HepG2 (cell line): ENCODE data around the gene M1AP. TPM values are rescaled to one million over a fixed set of nuclear protein-coding genes. Genes with fewer than 3 reads are reported as not detected.

Experiments used
- ADNP ChIP-seq: sonication (generic); formaldehyde crosslinking; IDR thresholded peaks from 2 replicates; pipeline ENCODE4 v1.4.0; 2020; ENCODE audit warnings: missing genetic modification reagents
- ATF3 ChIP-seq: sonication (generic); formaldehyde crosslinking; IDR thresholded peaks from 2 replicates; pipeline ENCODE4 v1.4.0; 2020; ENCODE audit warnings: missing genetic modification reagents
- ATF7-NPFF ChIP-seq: sonication (generic); formaldehyde crosslinking; IDR thresholded peaks from 2 replicates; pipeline ENCODE4 v1.8.1; 2023; ENCODE audit warnings: mild to moderate bottlenecking, low read depth, missing genetic modification reagents, moderate library complexity
- NFIB ChIP-seq: sonication (generic); formaldehyde crosslinking; IDR thresholded peaks from 2 replicates; pipeline ENCODE4 v1.9.0; 2021; ENCODE audit warnings: missing genetic modification reagents, mild to moderate bottlenecking, borderline replicate concordance
- NFYB ChIP-seq: sonication (generic); formaldehyde crosslinking; IDR thresholded peaks from 2 replicates; pipeline ENCODE4 v1.4.0; 2020; ENCODE audit warnings: missing genetic modification reagents
- RXRA ChIP-seq: sonication (generic); formaldehyde crosslinking; IDR thresholded peaks from 2 replicates; pipeline ENCODE4 v1.5.1; 2020; ENCODE audit warnings: missing genetic modification reagents
- SALL2 ChIP-seq: sonication (generic); formaldehyde crosslinking; IDR thresholded peaks from 2 replicates; pipeline ENCODE4 v1.8.1; 2023; ENCODE audit warnings: mild to moderate bottlenecking, missing genetic modification reagents, inconsistent platforms
- TRAFD1 ChIP-seq: sonication (generic); formaldehyde crosslinking; IDR thresholded peaks from 2 replicates; pipeline ENCODE4 v1.5.1; 2020; ENCODE audit warnings: missing genetic modification reagents, mild to moderate bottlenecking, borderline replicate concordance
- TRIM22 ChIP-seq: fragments of 450-650 bp; IDR thresholded peaks from 2 replicates; pipeline ENCODE4 v1.6.1; 2017
- ZBTB26 ChIP-seq: IDR thresholded peaks from 2 replicates; pipeline ENCODE4 v1.6.1; 2016; ENCODE audit warnings: missing compliant biosample characterization, missing genetic modification reagents, borderline replicate concordance
- ZFP36 ChIP-seq: fragments of 150-350 bp; IDR thresholded peaks from 2 replicates; pipeline ENCODE4 v1.6.1; 2018; ENCODE audit warnings: borderline replicate concordance, low read length, low read depth; ENCODE audit not compliant: partially characterized antibody
- ZFYVE20 ChIP-seq: sonication (generic); formaldehyde crosslinking; IDR thresholded peaks from 2 replicates; pipeline ENCODE4 v1.8.0; 2023; ENCODE audit warnings: low read depth, mild to moderate bottlenecking, moderate library complexity, missing genetic modification reagents, borderline replicate concordance
- ZNF329 ChIP-seq: sonication (generic); formaldehyde crosslinking; IDR thresholded peaks from 2 replicates; pipeline ENCODE4 v1.9.0; 2021; ENCODE audit warnings: low read depth, mild to moderate bottlenecking, missing genetic modification reagents
- ZNF598 ChIP-seq: sonication (generic); formaldehyde crosslinking; IDR thresholded peaks from 2 replicates; pipeline ENCODE4 v1.5.1; 2020; ENCODE audit warnings: mild to moderate bottlenecking, missing genetic modification reagents, borderline replicate concordance
- ZNF646 ChIP-seq: sonication (generic); formaldehyde crosslinking; IDR thresholded peaks from 2 replicates; pipeline ENCODE4 v1.9.0; 2021; ENCODE audit warnings: mild to moderate bottlenecking, missing genetic modification reagents
- ZSCAN12 ChIP-seq: sonication (generic); formaldehyde crosslinking; IDR thresholded peaks from 2 replicates; pipeline ENCODE4 v1.9.0; 2021; ENCODE audit warnings: mild to moderate bottlenecking, missing genetic modification reagents
- polyA plus RNA-seq, 8 experiments: library from polyadenylated mRNA; depleted of rRNA in 3 of 8; stranded (reverse) in 7 of 8; unstranded in 1 of 8; fragments of >200 nt; fragmentation: Illumina TruSeq in 4 of 8; extraction: Trizol in 4 of 8; gene quantifications; 2 replicates each; pipeline versions ENCODE4 v1.2.1 to v1.2.3, GENCODE V29; 2011 to 2016; ENCODE audit warnings: low read depth in 4 of 8, missing spikeins in 1 of 8, mixed read lengths in 1 of 8; ENCODE audit not compliant: insufficient read depth in 1 of 8
- total RNA-seq, 5 experiments: library from RNA; depleted of rRNA; stranded (reverse); fragments of >200 nt; fragmentation: Illumina TruSeq; extraction: Trizol; gene quantifications; 2 replicates each; pipeline ENCODE4 v1.2.3, GENCODE V29; 2016; ENCODE audit warnings: low read depth in 1 of 5

M1AP gene
- total and polyA plus RNA-seq, 2 of the 13 experiments (the other 11 are each of a cell fraction or from before 2014, with no cell fraction given) = not detected

- TF ChIP-seq ZNF329 (peak; percentile 69; the same call in 1 of the 2 replicates), RXRA (peak; percentile 52; the same call in 1 of the 2 replicates), ZNF598 (CRISPR knock-in tag) (peak; percentile 15; the same call in 1 of the 2 replicates), SALL2 (CRISPR knock-in tag) (peak; percentile 71), ZSCAN12 (0 out of 2 replicates have a peak, but pooled peaks have one; percentile 71), ZNF646 (no peak), ZFYVE20 (no peak), TRIM22 (no peak), ADNP (CRISPR knock-in tag) (no peak), ATF7-NPFF (CRISPR knock-in tag) (0 out of 2 replicates have a peak, but pooled peaks have one; percentile 30), ZFP36 (no peak), ZBTB26 (CRISPR knock-in tag) (0 out of 2 replicates have a peak, but pooled peaks have one; percentile 4), NFYB (CRISPR knock-in tag) (peak; percentile 64), TRAFD1 (CRISPR knock-in tag) (no peak; the same call in 1 of the 2 replicates), ATF3 (CRISPR knock-in tag) (0 out of 2 replicates have a peak, but pooled peaks have one; percentile 13), NFIB (CRISPR knock-in tag) (0 out of 2 replicates have a peak, but pooled peaks have one; percentile 57)
Measured at GRCh38 chr2:74529357-74530238, 118.5 kb downstream of the M1AP start, which contains the start of the genes AUP1 and HTRA2 (continued).
